ENCODE results near the gene IFT20. TPM values are rescaled to one million over a fixed set of nuclear protein-coding genes. Genes with fewer than 3 reads are reported as not detected.

The IFT20 gene
- total RNA-seq, 1 donor, result 33.9 TPM

GRCh38 chr17:28331891-28332420 is 3.3 kb downstream of the IFT20 start:
- Histone ChIP-seq H3K27me3 (ENCODE audit: insufficient read depth, low read length) (no peaks in the 10 kb centered on the region), H3K4me3 (ENCODE audit: low read length) (no peak overlapping the region), H3K4me1 (ENCODE audit: insufficient read depth, low read length) (peaks cover 31% of the 10 kb centered on the region), H3K9me3 (ENCODE audit: low read depth, low read length) (no peaks in the 10 kb centered on the region)

- H3K4me1 ChIP-seq (ENCODE audit: insufficient read depth, low read length), result peaks cover 20% of the 10 kb centered on the region
- no peaks in the 10 kb centered on the region for H3K9me3 ChIP-seq (ENCODE audit: low read depth, low read length)
- no peak overlapping the region for H3K4me3 ChIP-seq (ENCODE audit: low read length)
- H3K27me3 ChIP-seq (ENCODE audit: insufficient read depth, low read length), result no peaks in the 10 kb centered on the region
These were observed 4.6 kb downstream of the IFT20 start for GRCh38 chr17:28330671-28331070.

- Histone ChIP-seq H3K9me3 (ENCODE audit: low read depth, low read length) (no peaks in the 10 kb centered on the region), H3K4me3 (ENCODE audit: low read length) (no peak overlapping the region), H3K4me1 (ENCODE audit: insufficient read depth, low read length) (peaks cover 16% of the 10 kb centered on the region), H3K27me3 (ENCODE audit: insufficient read depth, low read length) (no peaks in the 10 kb centered on the region)
These were observed 6.9 kb downstream of the IFT20 start for GRCh38 chr17:28328325-28328724.

GRCh38 chr17:28327709-28328108 is 7.6 kb downstream of the IFT20 start:
- Histone ChIP-seq H3K27me3 (ENCODE audit: insufficient read depth, low read length) (no peaks in the 10 kb centered on the region), H3K4me1 (ENCODE audit: insufficient read depth, low read length) (peaks cover 12% of the 10 kb centered on the region), H3K9me3 (ENCODE audit: low read depth, low read length) (no peaks in the 10 kb centered on the region), H3K4me3 (ENCODE audit: low read length) (no peak overlapping the region)

GRCh38 chr17:28327031-28327607 is 8.2 kb downstream of the IFT20 start:
- Histone ChIP-seq H3K4me3 (ENCODE audit: low read length) (no peak overlapping the region), H3K4me1 (ENCODE audit: insufficient read depth, low read length) (peaks cover 12% of the 10 kb centered on the region), H3K27me3 (ENCODE audit: insufficient read depth, low read length) (no peaks in the 10 kb centered on the region)

GRCh38 chr17:28326114-28326513 is 9.2 kb downstream of the IFT20 start:
- Histone ChIP-seq H3K9me3 (ENCODE audit: low read depth, low read length) (no peaks in the 10 kb centered on the region), H3K4me3 (ENCODE audit: low read length) (no peak overlapping the region), H3K4me1 (ENCODE audit: insufficient read depth, low read length) (peaks cover 12% of the 10 kb centered on the region), H3K27me3 (ENCODE audit: insufficient read depth, low read length) (no peaks in the 10 kb centered on the region)

More at GRCh38 chr17:28327031-28327607, 8.2 kb downstream of the IFT20 start:
- no peaks in the 10 kb centered on the region for H3K9me3 ChIP-seq (ENCODE audit: low read depth, low read length)

GRCh38 chr17:28325211-28325610 is 10.1 kb downstream of the IFT20 start:
- H3K4me3 ChIP-seq (ENCODE audit: low read length), result no peak overlapping the region
- no peaks in the 10 kb centered on the region for H3K9me3 ChIP-seq (ENCODE audit: low read depth, low read length)
- peaks cover 12% of the 10 kb centered on the region for H3K4me1 ChIP-seq (ENCODE audit: insufficient read depth, low read length)
- H3K27me3 ChIP-seq (ENCODE audit: insufficient read depth, low read length), result no peaks in the 10 kb centered on the region

GRCh38 chr17:28324781-28325180 is 10.5 kb downstream of the IFT20 start:
- H3K9me3 ChIP-seq (ENCODE audit: low read depth, low read length), result no peaks in the 10 kb centered on the region
- H3K4me3 ChIP-seq (ENCODE audit: low read length), result no peak overlapping the region
- H3K4me1 ChIP-seq (ENCODE audit: insufficient read depth, low read length), result peaks cover 15% of the 10 kb centered on the region
- no peaks in the 10 kb centered on the region for H3K27me3 ChIP-seq (ENCODE audit: insufficient read depth, low read length)

- H3K27me3 ChIP-seq (ENCODE audit: insufficient read depth, low read length), result no peaks in the 10 kb centered on the region
- peaks cover 19% of the 10 kb centered on the region for H3K4me1 ChIP-seq (ENCODE audit: insufficient read depth, low read length)
- no peak overlapping the region for H3K4me3 ChIP-seq (ENCODE audit: low read length)
- H3K9me3 ChIP-seq (ENCODE audit: low read depth, low read length), result no peaks in the 10 kb centered on the region
These were observed 11.0 kb downstream of the IFT20 start for GRCh38 chr17:28324267-28324745.

GRCh38 chr17:28320215-28321061 is 14.8 kb downstream of the IFT20 start:
- H3K4me1 ChIP-seq (ENCODE audit: insufficient read depth, low read length), result peaks cover 30% of the 10 kb centered on the region
- no peak overlapping the region for H3K4me3 ChIP-seq (ENCODE audit: low read length)
- H3K9me3 ChIP-seq (ENCODE audit: low read depth, low read length), result no peaks in the 10 kb centered on the region
- no peaks in the 10 kb centered on the region for H3K27me3 ChIP-seq (ENCODE audit: insufficient read depth, low read length)

- Histone ChIP-seq H3K9me3 (ENCODE audit: low read depth, low read length) (no peaks in the 10 kb centered on the region), H3K4me3 (ENCODE audit: low read length) (peak overlapping the region; percentile 55), H3K27me3 (ENCODE audit: insufficient read depth, low read length) (no peaks in the 10 kb centered on the region), H3K4me1 (ENCODE audit: insufficient read depth, low read length) (peaks cover 24% of the 10 kb centered on the region)
These were observed 15.7 kb downstream of the IFT20 start for GRCh38 chr17:28319598-28319935.

GRCh38 chr17:28318759-28319597 is 16.3 kb downstream of the IFT20 start, which contains the start of gene TMEM97:
Gene TMEM97 (plus strand): TSS chr17:28319200. CDS start chr17:28319240, 40 bp downstream.
- Histone ChIP-seq H3K4me3 (ENCODE audit: low read length) (peak within 1 kb of the TSS; percentile 55), H3K4me1 (ENCODE audit: insufficient read depth, low read length) (peaks cover 18% of the 10 kb centered on the region), H3K27me3 (ENCODE audit: insufficient read depth, low read length) (no peaks in the 10 kb centered on the region), H3K9me3 (ENCODE audit: low read depth, low read length) (no peaks in the 10 kb centered on the region)

- Histone ChIP-seq H3K27me3 (ENCODE audit: insufficient read depth, low read length) (no peaks in the 10 kb centered on the region), H3K4me1 (ENCODE audit: insufficient read depth, low read length) (peaks cover 18% of the 10 kb centered on the region), H3K9me3 (ENCODE audit: low read depth, low read length) (no peaks in the 10 kb centered on the region), H3K4me3 (ENCODE audit: low read length) (peak overlapping the region; percentile 55)
These were observed 17.1 kb downstream of the IFT20 start for GRCh38 chr17:28317966-28318758.
